Body of pancreas (tissue), 4 donors: Measurements from ENCODE around the gene IKZF1. TPM values are rescaled to one million over a fixed set of nuclear protein-coding genes. Genes with fewer than 3 reads are reported as not detected.

Experiments used
- ATAC-seq: fragments of 150-250 bp; one replicate; pipeline ENCODE4 v1.9.1; 2016
- DNase-seq, 4 donors: peaks; one replicate each; pipeline ENCODE4 v3.0.0-alpha.2; 2019
- H3K27ac ChIP-seq, 4 donors: fragments of 200-600 bp; sonication (generic); 1 replicate in 3 of 4; 2 replicates in 1 of 4; pipeline versions ENCODE4 v1.5.1 to v1.6.1; 2016 to 2019; ENCODE audit warnings: mild to moderate bottlenecking in 1 of 4, mixed read lengths in 1 of 4, moderate library complexity in 1 of 4
- H3K27me3 ChIP-seq, 2 donors: fragments of 200-600 bp; sonication (generic); one replicate each; pipeline ENCODE4 v1.6.0; 2016; ENCODE audit warnings: mild to moderate bottlenecking in 1 of 2
- H3K36me3 ChIP-seq, 2 donors: fragments of 200-600 bp; sonication (generic); replicated peaks in 1 of 2; 2 replicates each; pipeline ENCODE4 v1.5.1; 2016; ENCODE audit warnings: low read depth in 2 of 2; ENCODE audit not compliant: insufficient read depth in 1 of 2
- H3K4me1 ChIP-seq: fragments of 200-600 bp; sonication (generic); one replicate; pipeline ENCODE4 v1.6.0; 2016
- H3K4me3 ChIP-seq, 2 donors: fragments of 200-600 bp; sonication (generic); 1 replicate in 1 of 2; 2 replicates in 1 of 2; pipeline ENCODE4 v1.5.1; 2016 to 2019
- H3K9me3 ChIP-seq, 3 donors: fragments of 200-600 bp; sonication (generic); 1 replicate in 2 of 3; 2 replicates in 1 of 3; pipeline ENCODE4 v1.5.1; 2016
- CTCF ChIP-seq, 7 experiments: fragments of 450-650 bp in 4 of 7; fragments of 200-600 bp in 3 of 7; sonication (generic) in 3 of 7; IDR thresholded peaks; one replicate each; pipeline ENCODE4 v1.5.1; 2016 to 2019; ENCODE audit warnings: antibody characterized with exemption in 7 of 7
- POLR2A ChIP-seq, 3 donors: fragments of 450-650 bp; IDR thresholded peaks; one replicate each; pipeline ENCODE4 v1.6.1; 2016; ENCODE audit warnings: antibody characterized with exemption in 3 of 3, mild to moderate bottlenecking in 2 of 3
- WGBS, 2 donors: methylation state at CpG; one replicate each; pipeline ENCODE4 v1.1.5; 2017; 5-methylcytosine and 5-hydroxymethylcytosine counted together
- intact Hi-C: fragments of 100-400 bp; cut with DNase I; formaldehyde crosslinking; loops from one replicate; pipeline ENCODE4 v1.15.1; 2023
- total RNA-seq, 2 donors: library from RNA; depleted of rRNA; stranded (reverse); fragments of >200 nt; gene quantifications; one replicate each; pipeline ENCODE4 v1.1.0, GENCODE V29; 2016

IKZF1 gene
- total RNA-seq, 2 donors from 2014 or later: 3.9 to 16.5 TPM

DNA sequence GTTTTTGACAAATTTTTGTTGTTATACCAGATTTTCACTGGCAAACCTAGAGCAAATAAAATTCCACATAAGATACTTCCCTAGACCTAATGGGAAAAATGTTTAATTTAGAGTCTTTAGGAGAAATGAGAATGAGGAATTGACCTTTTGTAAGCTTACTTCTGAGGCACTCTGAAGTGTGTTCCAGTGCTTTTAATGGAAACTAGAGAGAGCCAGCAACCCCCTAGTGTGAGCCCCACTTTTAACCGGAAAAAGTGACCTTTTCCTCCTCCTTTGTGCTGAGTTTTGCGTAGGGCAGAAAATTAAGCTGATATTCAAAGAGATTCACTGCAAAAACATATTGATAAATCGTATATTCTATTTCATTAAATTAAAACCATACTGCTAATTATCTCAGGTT lies 5.2 kb downstream of the IKZF1 start:
- ATAC-seq: no peak
- 59 to 65% methylated on average over 3 of the region's 3 CpGs for WGBS, 2 donors
- no peak for DNase-seq
- Histone ChIP-seq H3K36me3 (no peaks in the 10 kb centered on the region), H3K27ac (no peak overlapping the region), H3K4me3 (no peak overlapping the region), H3K27me3 (peaks cover 0 to 10% of the 10 kb centered on the region in 2 donors), H3K4me1 (peaks cover 5% of the 10 kb centered on the region), H3K9me3 (no peaks in the 10 kb centered on the region)
- TF ChIP-seq POLR2A (IDR thresholded peaks at IDR 0.05) (no peak), CTCF (IDR thresholded peaks at IDR 0.05) (no peak)
- intact Hi-C loops: no loop called here

GRCh38 chr7:50310361-50310760 lies 5.8 kb downstream of the IKZF1 start:
- H3K27me3 ChIP-seq: peaks cover 0 to 4% of the 10 kb centered on the region in 2 donors
- ATAC-seq (no peak), DNase-seq (no peak)
- H3K36me3 ChIP-seq: no peaks in the 10 kb centered on the region
- intact Hi-C loops: no loop called here
- TF ChIP-seq CTCF (IDR thresholded peaks at IDR 0.05): no peak
- no peak for TF ChIP-seq POLR2A (IDR thresholded peaks at IDR 0.05)
- no peaks in the 10 kb centered on the region for H3K4me1 ChIP-seq
- H3K27ac ChIP-seq: no peak overlapping the region
- H3K9me3 ChIP-seq: no peaks in the 10 kb centered on the region
- WGBS, 2 donors: 58 to 76% methylated on average over 6 of the region's 6 CpGs
- H3K4me3 ChIP-seq: no peak overlapping the region

- 95% methylated on average over 1 of the region's 1 CpG for WGBS, 2 donors
- intact Hi-C loops: no loop called here
Measured at GRCh38 chr7:50310956-50311355, 6.4 kb downstream of the IKZF1 start.

GRCh38 chr7:50312250-50313162 lies 8.0 kb downstream of the IKZF1 start:
- Histone ChIP-seq H3K4me1 (no peaks in the 10 kb centered on the region), H3K27me3 (no peaks in the 10 kb centered on the region), H3K9me3 (no peaks in the 10 kb centered on the region), H3K4me3 (no peak overlapping the region), H3K27ac (no peak overlapping the region), H3K36me3 (no peaks in the 10 kb centered on the region)
- no peak for TF ChIP-seq CTCF (IDR thresholded peaks at IDR 0.05)
- TF ChIP-seq POLR2A (IDR thresholded peaks at IDR 0.05): no peak
- DNase-seq: no peak
- no peak for ATAC-seq
- WGBS, 2 donors: 46 to 58% methylated on average over 10 of the region's 10 CpGs
- intact Hi-C loops: no loop called here

More at GRCh38 chr7:50310956-50311355, 6.4 kb downstream of the IKZF1 start:
- Histone ChIP-seq H3K4me3 (no peak overlapping the region), H3K4me1 (no peaks in the 10 kb centered on the region), H3K27me3 (no peaks in the 10 kb centered on the region), H3K36me3 (no peaks in the 10 kb centered on the region), H3K9me3 (no peaks in the 10 kb centered on the region), H3K27ac (no peak overlapping the region)
- DNase-seq: no peak
- ATAC-seq: no peak
- no peak for TF ChIP-seq CTCF (IDR thresholded peaks at IDR 0.05)
- TF ChIP-seq POLR2A (IDR thresholded peaks at IDR 0.05): no peak
